Natural killer cell treated with Interleukin-12 subunit alpha and Interleukin-12 subunit beta and Interleukin-15 and Interleukin-18, amount 100 ng/mL, for 72 hours (primary cell): ENCODE measurements around the gene SMG7. TPM values are rescaled to one million over a fixed set of nuclear protein-coding genes. Genes with fewer than 3 reads are reported as not detected.

Experiments used
- ATAC-seq, 2 donors: fragments of 150-1000 bp; cut with Tn5 transposase in 1 of 2; sonication (Bioruptor Pico), chemical (Tn5 transposase) in 1 of 2; 2 replicates each; pipeline ENCODE4 v1.10.0; 2021
- DNase-seq: peaks from one replicate; pipeline ENCODE4 v3.0.0; 2022; ENCODE audit warnings: low spot score
- H3K27ac Mint-ChIP-seq, 2 donors: 1 replicate in 1 of 2; 2 replicates in 1 of 2; pipeline ENCODE4 v1.8.0; 2022; ENCODE audit warnings: mixed read lengths in 2 of 2, mild to moderate bottlenecking in 1 of 2, moderate library complexity in 1 of 2
- H3K27me3 Mint-ChIP-seq, 2 donors: 1 replicate in 1 of 2; 2 replicates in 1 of 2; pipeline ENCODE4 v1.8.0; 2022; ENCODE audit warnings: mixed read lengths in 2 of 2
- H3K36me3 Mint-ChIP-seq: one replicate; pipeline ENCODE4 v1.8.0; 2022; ENCODE audit warnings: mixed read lengths
- H3K4me1 Mint-ChIP-seq, 2 donors: 1 replicate in 1 of 2; 2 replicates in 1 of 2; pipeline ENCODE4 v1.8.0; 2022; ENCODE audit warnings: low read depth in 2 of 2, mixed read lengths in 2 of 2, mild to moderate bottlenecking in 1 of 2
- H3K4me3 Mint-ChIP-seq: one replicate; pipeline ENCODE4 v1.8.0; 2022; ENCODE audit warnings: mixed read lengths
- H3K9me3 Mint-ChIP-seq: 2 replicates; pipeline ENCODE4 v1.8.0; 2022; ENCODE audit warnings: mixed read lengths
- total RNA-seq, 2 donors: library from RNA; stranded (reverse); gene quantifications; one replicate each; pipeline ENCODE4 v1.2.3, GENCODE V29; 2022

Gene SMG7
- total RNA-seq, 2 donors from 2014 or later: 90.2 to 96.1 TPM

GRCh38 chr1:183454377-183454776 lies 17.9 kb upstream of the SMG7 start:
- no peak for ATAC-seq
- Mint-ChIP-seq H3K36me3 (no peaks in the 10 kb centered on the region), H3K27ac (no peak overlapping the region), H3K27me3 (peaks cover 11 to 23% of the 10 kb centered on the region in 2 donors), H3K4me3 (no peak overlapping the region), H3K9me3 (no peaks in the 10 kb centered on the region), H3K4me1 (peaks cover 0 to 3% of the 10 kb centered on the region in 2 donors)
- no peak for DNase-seq

GRCh38 chr1:183456826-183457225 lies 15.5 kb upstream of the SMG7 start:
- H3K4me3 Mint-ChIP-seq: no peak overlapping the region
- H3K4me1 Mint-ChIP-seq: no peaks in the 10 kb centered on the region
- ATAC-seq: no peak
- no peak for DNase-seq
- H3K36me3 Mint-ChIP-seq: no peaks in the 10 kb centered on the region
- H3K27me3 Mint-ChIP-seq: peaks cover 20 to 44% of the 10 kb centered on the region in 2 donors
- no peaks in the 10 kb centered on the region for H3K9me3 Mint-ChIP-seq
- H3K27ac Mint-ChIP-seq: no peak overlapping the region

- H3K27me3 Mint-ChIP-seq: peaks cover 24 to 50% of the 10 kb centered on the region in 2 donors
- no peaks in the 10 kb centered on the region for H3K9me3 Mint-ChIP-seq
- DNase-seq (no peak), ATAC-seq (no peak)
- H3K36me3 Mint-ChIP-seq: no peaks in the 10 kb centered on the region
- no peak overlapping the region for H3K4me3 Mint-ChIP-seq
- H3K4me1 Mint-ChIP-seq: no peaks in the 10 kb centered on the region
- no peak overlapping the region for H3K27ac Mint-ChIP-seq
Observed at GRCh38 chr1:183457449-183457848, 14.8 kb upstream of the SMG7 start.

GRCh38 chr1:183460596-183460995 lies 11.7 kb upstream of the SMG7 start:
- Mint-ChIP-seq H3K4me3 (no peak overlapping the region), H3K36me3 (no peaks in the 10 kb centered on the region), H3K4me1 (no peaks in the 10 kb centered on the region), H3K9me3 (no peaks in the 10 kb centered on the region), H3K27ac (no peak overlapping the region), H3K27me3 (peaks cover 44 to 68% of the 10 kb centered on the region in 2 donors)
- DNase-seq (no peak), ATAC-seq (no peak)

GRCh38 chr1:183461350-183461749 lies 10.9 kb upstream of the SMG7 start:
- no peak for DNase-seq
- peaks cover 45 to 67% of the 10 kb centered on the region in 2 donors for H3K27me3 Mint-ChIP-seq
- H3K36me3 Mint-ChIP-seq: no peaks in the 10 kb centered on the region
- H3K4me3 Mint-ChIP-seq: no peak overlapping the region
- no peaks in the 10 kb centered on the region for H3K4me1 Mint-ChIP-seq
- H3K9me3 Mint-ChIP-seq: no peaks in the 10 kb centered on the region
- no peak for ATAC-seq
- H3K27ac Mint-ChIP-seq: no peak overlapping the region

- Mint-ChIP-seq H3K4me3 (no peak overlapping the region), H3K27ac (no peak overlapping the region), H3K27me3 (peaks cover 45 to 66% of the 10 kb centered on the region in 2 donors), H3K9me3 (no peaks in the 10 kb centered on the region), H3K4me1 (no peaks in the 10 kb centered on the region), H3K36me3 (no peaks in the 10 kb centered on the region)
- DNase-seq (no peak), ATAC-seq (no peak)
Observed at GRCh38 chr1:183463566-183463965, 8.7 kb upstream of the SMG7 start.

GRCh38 chr1:183466781-183467180 lies 5.5 kb upstream of the SMG7 start:
- H3K36me3 Mint-ChIP-seq: no peaks in the 10 kb centered on the region
- H3K9me3 Mint-ChIP-seq: no peaks in the 10 kb centered on the region
- peaks cover 11 to 19% of the 10 kb centered on the region in 2 donors for H3K4me1 Mint-ChIP-seq
- ATAC-seq (no peak), DNase-seq (no peak)
- peaks cover 33 to 42% of the 10 kb centered on the region in 2 donors for H3K27me3 Mint-ChIP-seq
- no peak overlapping the region for H3K4me3 Mint-ChIP-seq
- H3K27ac Mint-ChIP-seq: peak overlapping the region in 1 of 2 donors; percentile 46

- no peaks in the 10 kb centered on the region for H3K9me3 Mint-ChIP-seq
- no peaks in the 10 kb centered on the region for H3K36me3 Mint-ChIP-seq
- DNase-seq: no peak
- ATAC-seq: no peak
- no peak overlapping the region for H3K4me3 Mint-ChIP-seq
- no peak overlapping the region for H3K27ac Mint-ChIP-seq
- H3K4me1 Mint-ChIP-seq: peaks cover 13 to 20% of the 10 kb centered on the region in 2 donors
- H3K27me3 Mint-ChIP-seq: peaks cover 27 to 35% of the 10 kb centered on the region in 2 donors
Observed at GRCh38 chr1:183467687-183468086, 4.6 kb upstream of the SMG7 start.

GRCh38 chr1:183470147-183470960 lies 1.9 kb upstream of the SMG7 start:
- peaks cover 23 to 35% of the 10 kb centered on the region in 2 donors for H3K4me1 Mint-ChIP-seq
- peak; percentile 94 for DNase-seq
- peak overlapping the region; percentile 95 for H3K4me3 Mint-ChIP-seq
- peak; percentile 59 to 63 for ATAC-seq
- no peaks in the 10 kb centered on the region for H3K9me3 Mint-ChIP-seq
- H3K36me3 Mint-ChIP-seq: peaks cover 9% of the 10 kb centered on the region
- peak overlapping the region; percentile 98 to 99 for H3K27ac Mint-ChIP-seq
- peaks cover 12 to 13% of the 10 kb centered on the region in 2 donors for H3K27me3 Mint-ChIP-seq

GRCh38 chr1:183470961-183471742 lies 1.1 kb upstream of the SMG7 start:
- Mint-ChIP-seq H3K4me1 (peaks cover 23 to 35% of the 10 kb centered on the region in 2 donors), H3K27ac (peak overlapping the region; percentile 98 to 99), H3K4me3 (peak overlapping the region; percentile 95), H3K36me3 (peaks cover 9% of the 10 kb centered on the region), H3K27me3 (peaks cover 7 to 8% of the 10 kb centered on the region in 2 donors), H3K9me3 (no peaks in the 10 kb centered on the region)
- DNase-seq: peak; percentile 94
- ATAC-seq: peak; percentile 56 to 78

- H3K4me3 Mint-ChIP-seq: peak overlapping the region; percentile 95
- peak; percentile 82 to 85 for ATAC-seq
- H3K27ac Mint-ChIP-seq: peak overlapping the region; percentile 98 to 99
Observed at GRCh38 chr1:183471743-183472487, 384 bp upstream of the SMG7 start.

GRCh38 chr1:183473217-183473536 lies 878 bp downstream of the SMG7 start:
- Mint-ChIP-seq H3K27me3 (no peaks in the 10 kb centered on the region), H3K4me3 (peak overlapping the region; percentile 95), H3K4me1 (peaks cover 24 to 37% of the 10 kb centered on the region in 2 donors), H3K27ac (peak overlapping the region; percentile 98 to 99), H3K9me3 (no peaks in the 10 kb centered on the region), H3K36me3 (peaks cover 9% of the 10 kb centered on the region)
- DNase-seq (no peak), ATAC-seq (no peak)

More at GRCh38 chr1:183471743-183472487, 384 bp upstream of the SMG7 start:
- Mint-ChIP-seq H3K9me3 (no peaks in the 10 kb centered on the region), H3K4me1 (peaks cover 23 to 35% of the 10 kb centered on the region in 2 donors), H3K27me3 (peaks cover 0 to 2% of the 10 kb centered on the region in 2 donors), H3K36me3 (peaks cover 9% of the 10 kb centered on the region)
- DNase-seq: peak; percentile 96

- Mint-ChIP-seq H3K9me3 (no peaks in the 10 kb centered on the region), H3K4me1 (peaks cover 41 to 51% of the 10 kb centered on the region in 2 donors), H3K36me3 (peaks cover 9% of the 10 kb centered on the region), H3K27me3 (no peaks in the 10 kb centered on the region), H3K27ac (no peak overlapping the region), H3K4me3 (no peak overlapping the region)
- DNase-seq (no peak), ATAC-seq (no peak)
Observed at GRCh38 chr1:183476081-183476480, 3.8 kb downstream of the SMG7 start.
